Activated T-cell treated with anti-CD3 and anti-CD28 coated beads, Interleukin-2, amount 50 U/mL, for 72 hours (primary cell): Measurements from ENCODE around the gene NFX1. TPM values are rescaled to one million over a fixed set of nuclear protein-coding genes. Genes with fewer than 3 reads are reported as not detected.
"Not testable (repeated sequence)": the region's sequence is repeated elsewhere in the genome, so short reads cannot be mapped to it uniquely, and the experiment has no call there.

Source experiments
- ATAC-seq, 2 donors: fragments of 150-1000 bp; cut with Tn5 transposase; replicated peaks in 1 of 2; 2 replicates each; pipeline ENCODE4 v1.10.0; 2021; ENCODE audit warnings: moderate library complexity in 2 of 2, mild to moderate bottlenecking in 1 of 2
- DNase-seq, 2 donors: peaks; one replicate each; pipeline ENCODE4 v3.0.0; 2021 to 2022; ENCODE audit warnings: mixed read lengths in 1 of 2
- H3K27ac Mint-ChIP-seq: one replicate; pipeline ENCODE4 v1.8.0; 2022; ENCODE audit warnings: mild to moderate bottlenecking, moderate library complexity, mixed read lengths
- H3K27me3 Mint-ChIP-seq: one replicate; pipeline ENCODE4 v1.8.0; 2022; ENCODE audit warnings: low read depth, mixed read lengths
- H3K36me3 Mint-ChIP-seq, 2 donors: one replicate each; pipeline ENCODE4 v1.8.0; 2022; ENCODE audit warnings: mixed read lengths in 2 of 2, mild to moderate bottlenecking in 1 of 2; ENCODE audit not compliant: insufficient read depth in 2 of 2
- H3K4me1 Mint-ChIP-seq: one replicate; pipeline ENCODE4 v1.8.0; 2022; ENCODE audit warnings: low read depth, mixed read lengths
- H3K4me3 Mint-ChIP-seq, 2 donors: one replicate each; pipeline ENCODE4 v1.8.0; 2022; ENCODE audit warnings: mild to moderate bottlenecking in 2 of 2, mixed read lengths in 2 of 2, moderate library complexity in 2 of 2
- H3K9me3 Mint-ChIP-seq, 2 donors: one replicate each; pipeline ENCODE4 v1.8.0; 2022; ENCODE audit warnings: mixed read lengths in 2 of 2
- total RNA-seq, 2 donors: library from RNA; stranded (reverse); gene quantifications; one replicate each; pipeline ENCODE4 v1.2.3, GENCODE V29; 2022

NFX1 gene
- total RNA-seq, 2 donors from 2014 or later, result 31.2 to 40.3 TPM

DNA sequence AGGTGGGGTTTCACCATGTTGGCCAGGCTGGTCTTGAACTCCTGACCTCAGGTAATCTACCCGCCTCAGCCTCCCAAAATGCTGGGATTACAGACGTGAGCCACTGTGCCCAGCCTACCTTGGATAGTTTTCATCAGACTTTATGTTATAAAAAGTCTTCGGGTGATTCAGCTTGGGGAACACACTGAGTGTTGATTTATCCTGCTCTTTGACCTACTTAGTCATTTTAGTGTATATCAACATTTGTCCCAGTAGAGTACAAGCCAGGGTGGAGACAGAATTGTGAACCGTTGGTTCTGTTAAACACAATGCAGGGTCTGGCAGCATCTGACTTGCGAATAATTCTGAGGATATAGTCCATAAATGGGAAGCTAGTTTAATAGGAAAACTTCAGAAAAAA is 39.7 kb downstream of the NFX1 start:
- ATAC-seq, result no peak
- Mint-ChIP-seq H3K36me3 (peaks cover 10 to 20% of the 10 kb centered on the region in 2 donors), H3K9me3 (no peaks in the 10 kb centered on the region), H3K4me3 (no peak overlapping the region), H3K27me3 (no peaks in the 10 kb centered on the region), H3K27ac (no peak overlapping the region), H3K4me1 (no peaks in the 10 kb centered on the region)
- no peak for DNase-seq

DNA sequence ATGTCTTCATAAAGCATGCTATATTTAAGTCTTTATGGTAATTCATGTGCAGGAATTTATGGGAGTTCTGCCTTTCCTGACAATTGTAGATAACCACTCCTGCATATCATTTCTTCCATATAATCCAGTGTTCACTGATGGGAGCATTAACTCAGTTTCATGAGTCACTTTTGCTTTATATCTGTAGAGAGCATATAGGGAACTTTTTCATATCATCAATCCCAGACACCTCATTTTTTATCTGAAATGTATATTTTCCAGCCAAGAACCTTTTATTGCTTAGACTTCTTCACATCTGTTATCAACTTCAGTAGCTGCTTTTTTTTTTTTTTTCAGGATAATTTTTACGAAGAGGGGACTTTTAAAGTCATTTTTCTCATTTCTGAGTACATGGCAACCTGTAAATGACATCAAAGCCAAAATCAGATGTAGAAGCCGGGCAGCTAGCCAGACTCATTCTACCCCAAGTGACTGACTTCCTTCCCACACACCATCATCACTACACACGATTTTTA is 41.1 kb downstream of the NFX1 start:
- H3K36me3 Mint-ChIP-seq, result peaks cover 11 to 23% of the 10 kb centered on the region in 2 donors

DNA sequence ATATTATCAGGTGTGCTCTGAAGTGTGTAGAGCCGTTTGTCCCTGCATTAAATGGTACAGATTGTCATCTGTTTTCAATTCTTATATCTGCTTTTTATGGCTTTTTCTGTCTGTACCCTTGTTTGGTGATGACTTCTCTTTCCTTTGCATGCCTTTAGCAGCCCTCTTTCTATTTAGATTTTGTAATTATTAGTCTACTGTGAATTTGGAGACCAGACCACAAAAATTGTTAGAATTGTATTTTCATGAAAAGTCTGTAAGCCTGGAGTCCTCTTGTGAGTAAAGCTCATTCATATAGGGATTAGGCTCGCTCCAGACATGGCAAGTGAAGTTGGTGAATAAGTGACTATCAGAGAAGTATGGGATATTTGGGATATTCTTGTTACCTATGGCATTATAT is 41.7 kb downstream of the NFX1 start:
- Mint-ChIP-seq H3K27ac (peak overlapping the region; percentile 86), H3K9me3 (no peaks in the 10 kb centered on the region), H3K27me3 (no peaks in the 10 kb centered on the region), H3K36me3 (peaks cover 11 to 24% of the 10 kb centered on the region in 2 donors), H3K4me3 (no peak overlapping the region), H3K4me1 (no peaks in the 10 kb centered on the region)
- no peak for ATAC-seq
- no peak for DNase-seq

More for the DNA sequence above, 41.1 kb downstream of the NFX1 start:
- Mint-ChIP-seq H3K27me3 (no peaks in the 10 kb centered on the region), H3K9me3 (no peaks in the 10 kb centered on the region), H3K4me1 (no peaks in the 10 kb centered on the region), H3K4me3 (no peak overlapping the region), H3K27ac (peak overlapping the region; percentile 25)
- DNase-seq (no peak), ATAC-seq (no peak)

DNA sequence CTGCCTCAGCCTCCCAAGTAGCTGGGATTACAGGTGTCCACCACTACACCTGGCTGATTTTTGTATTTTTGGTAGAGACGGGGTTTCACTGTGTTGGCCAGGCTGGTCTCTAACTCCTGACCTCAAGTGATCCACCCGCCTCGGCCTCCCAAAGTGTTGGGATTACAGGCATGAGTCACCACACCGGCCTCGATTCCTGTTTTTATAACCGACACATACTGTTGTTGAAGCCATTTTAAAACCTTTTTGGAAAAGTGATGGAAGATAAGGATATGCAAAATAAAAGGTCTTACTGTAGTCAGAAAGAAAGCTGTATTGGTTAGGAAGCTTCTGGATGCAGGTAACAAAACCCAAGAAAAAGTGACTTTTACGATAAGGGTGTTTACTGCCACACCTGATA is 42.6 kb downstream of the NFX1 start:
- DNase-seq, H3K27me3 Mint-ChIP-seq, H3K4me1 Mint-ChIP-seq, H3K4me3 Mint-ChIP-seq, H3K9me3 Mint-ChIP-seq, ATAC-seq, H3K27ac Mint-ChIP-seq: not testable (repeated sequence)
- peaks cover 11 to 29% of the 10 kb centered on the region in 2 donors for H3K36me3 Mint-ChIP-seq

DNA sequence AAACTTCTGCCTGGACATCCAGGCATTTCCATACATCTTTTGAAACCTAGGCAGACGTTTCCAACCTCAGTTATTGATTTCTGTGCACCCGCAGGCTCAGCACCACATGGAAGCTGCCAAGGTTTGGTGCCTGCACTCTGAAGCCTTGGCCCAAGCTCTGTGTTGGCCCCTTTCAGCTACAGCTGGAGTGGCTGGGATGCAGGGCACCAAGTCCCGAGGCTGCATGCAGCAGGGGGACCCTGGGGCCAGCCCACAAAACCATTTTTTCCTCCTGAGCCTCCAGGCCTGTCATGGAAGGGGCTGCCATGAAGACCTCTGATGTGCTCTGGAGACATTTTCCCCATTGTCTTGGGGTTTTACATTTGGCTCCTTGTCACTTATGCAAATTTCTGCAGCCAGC is 49.9 kb downstream of the NFX1 start:
- no peaks in the 10 kb centered on the region for H3K27me3 Mint-ChIP-seq
- no peak for DNase-seq
- H3K9me3 Mint-ChIP-seq, result peaks cover 7 to 12% of the 10 kb centered on the region in 2 donors
- ATAC-seq, result no peak
- no peak overlapping the region for H3K27ac Mint-ChIP-seq
- peaks cover 10% of the 10 kb centered on the region for H3K4me1 Mint-ChIP-seq
- no peak overlapping the region for H3K4me3 Mint-ChIP-seq
- peaks cover 28 to 47% of the 10 kb centered on the region in 2 donors for H3K36me3 Mint-ChIP-seq

DNA sequence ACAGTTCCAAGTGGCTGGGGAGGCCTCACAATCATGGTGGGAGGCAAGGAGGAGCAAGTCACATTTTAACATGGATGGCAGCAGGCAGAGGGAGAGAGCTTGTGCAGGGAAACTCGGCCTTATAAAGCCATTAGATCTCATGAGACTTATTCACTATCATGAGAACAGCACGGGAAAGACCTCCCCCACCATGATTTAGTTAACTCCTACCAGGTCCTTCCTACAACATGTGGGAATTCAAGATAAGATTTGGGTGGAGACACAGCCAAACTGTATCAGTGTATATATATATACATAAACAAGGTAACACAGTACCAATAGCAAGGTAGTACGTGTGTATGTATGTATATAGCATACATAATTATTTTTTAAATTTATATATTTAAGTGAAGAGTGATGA is 50.9 kb downstream of the NFX1 start:
- H3K36me3 Mint-ChIP-seq, result peaks cover 29 to 53% of the 10 kb centered on the region in 2 donors
- ATAC-seq, result no peak
- peak overlapping the region; percentile 1 for H3K27ac Mint-ChIP-seq
- peaks cover 7 to 12% of the 10 kb centered on the region in 2 donors for H3K9me3 Mint-ChIP-seq
- H3K4me3 Mint-ChIP-seq, result no peak overlapping the region
- no peaks in the 10 kb centered on the region for H3K27me3 Mint-ChIP-seq
- no peak for DNase-seq
- peaks cover 10% of the 10 kb centered on the region for H3K4me1 Mint-ChIP-seq

DNA sequence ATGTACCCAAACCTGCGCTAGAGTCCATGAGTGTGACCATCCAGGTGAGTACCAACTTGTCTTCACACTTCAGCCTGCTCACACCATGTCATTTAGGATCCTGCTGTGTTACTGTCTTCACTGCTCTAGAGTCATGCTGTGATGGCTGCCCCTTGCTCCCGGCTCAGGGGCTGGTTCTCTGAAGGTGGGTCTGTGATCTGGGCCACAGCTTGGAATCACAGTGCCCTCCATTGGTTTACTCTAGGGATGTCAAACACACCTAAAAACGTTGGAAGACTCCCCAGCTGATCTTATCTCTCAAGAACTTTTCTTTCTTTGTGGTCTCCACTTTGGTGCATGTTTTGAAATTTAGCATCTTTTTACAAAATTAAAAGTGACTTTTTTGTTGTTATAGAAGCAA is 53.8 kb downstream of the NFX1 start:
- H3K27me3 Mint-ChIP-seq, result no peaks in the 10 kb centered on the region
- H3K36me3 Mint-ChIP-seq, result peaks cover 32 to 58% of the 10 kb centered on the region in 2 donors
- no peak for DNase-seq
- peaks cover 6 to 10% of the 10 kb centered on the region in 2 donors for H3K9me3 Mint-ChIP-seq
- ATAC-seq, result no peak
- H3K4me3 Mint-ChIP-seq, result no peak overlapping the region
- peaks cover 10% of the 10 kb centered on the region for H3K4me1 Mint-ChIP-seq
- H3K27ac Mint-ChIP-seq, result no peak overlapping the region

DNA sequence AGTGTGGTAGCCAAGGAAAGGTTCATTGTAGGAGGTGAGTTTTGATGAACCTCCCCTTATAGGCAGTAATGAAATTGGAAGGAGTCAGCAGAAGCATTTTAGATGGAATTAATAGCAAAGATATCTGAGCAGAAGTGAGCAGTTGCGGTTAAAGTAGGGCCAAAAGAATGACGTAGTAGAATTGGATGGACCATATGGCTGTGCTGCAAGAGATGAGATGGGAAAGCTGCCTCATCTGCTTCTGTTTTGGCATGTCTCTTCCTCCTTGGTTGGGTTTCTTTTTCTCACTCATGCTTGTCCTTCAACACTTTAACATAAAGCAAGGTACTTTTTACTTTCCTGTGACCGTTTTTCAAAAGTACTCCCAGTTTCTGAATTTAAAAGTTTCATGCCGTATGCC is 56.2 kb downstream of the NFX1 start:
- Mint-ChIP-seq H3K27me3 (no peaks in the 10 kb centered on the region), H3K36me3 (peaks cover 17 to 41% of the 10 kb centered on the region in 2 donors), H3K4me3 (no peak overlapping the region), H3K4me1 (peaks cover 10% of the 10 kb centered on the region), H3K27ac (peak overlapping the region; percentile 75), H3K9me3 (no peaks in the 10 kb centered on the region)
- DNase-seq (no peak), ATAC-seq (no peak)

DNA sequence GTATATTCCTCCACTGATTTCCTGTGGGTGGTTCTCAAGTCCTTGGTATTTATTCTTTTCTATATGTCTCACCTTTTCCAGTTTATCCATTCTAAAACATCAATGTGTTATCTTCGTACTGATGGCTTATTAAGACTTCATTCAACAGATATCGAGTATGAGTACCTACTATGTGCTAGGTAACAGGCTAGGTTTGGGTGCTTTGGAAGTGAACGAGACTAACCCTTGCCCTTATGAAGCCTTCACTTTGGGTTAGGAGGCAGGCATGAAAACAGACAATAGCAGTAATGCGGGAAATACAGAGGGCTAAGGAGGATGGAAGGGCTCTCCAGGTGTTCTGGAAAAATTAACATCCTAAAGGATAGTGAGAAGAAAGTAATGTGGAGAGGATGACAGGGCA is 58.7 kb downstream of the NFX1 start:
- Mint-ChIP-seq H3K27me3 (no peaks in the 10 kb centered on the region), H3K36me3 (peaks cover 14 to 37% of the 10 kb centered on the region in 2 donors), H3K4me1 (no peaks in the 10 kb centered on the region), H3K27ac (peak overlapping the region; percentile 58), H3K9me3 (no peaks in the 10 kb centered on the region), H3K4me3 (no peak overlapping the region)
- ATAC-seq (no peak), DNase-seq (no peak)

DNA sequence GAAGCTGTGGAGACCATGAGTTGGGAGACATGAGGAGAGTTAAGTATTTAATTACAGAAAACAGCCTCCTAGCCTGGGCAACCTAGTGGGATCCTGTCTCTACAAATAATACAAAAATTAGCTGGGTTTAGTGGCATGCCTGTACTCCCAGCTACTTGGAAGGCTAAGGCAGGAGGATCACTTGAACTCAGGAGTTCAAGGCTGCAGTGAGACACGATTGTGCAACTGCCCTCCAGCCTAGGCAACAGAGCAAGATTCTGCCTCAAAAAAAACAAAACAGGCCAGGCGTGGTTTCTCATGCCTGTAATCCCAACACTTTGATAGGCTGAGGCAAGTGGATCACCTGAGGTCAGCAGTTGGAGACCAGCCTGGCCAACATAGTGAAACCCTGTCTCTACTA is 59.4 kb downstream of the NFX1 start:
- Mint-ChIP-seq H3K36me3 (peaks cover 13 to 35% of the 10 kb centered on the region in 2 donors), H3K27me3 (no peaks in the 10 kb centered on the region), H3K27ac (no peak overlapping the region), H3K9me3 (no peaks in the 10 kb centered on the region), H3K4me1 (no peaks in the 10 kb centered on the region), H3K4me3 (no peak overlapping the region)
- ATAC-seq (no peak), DNase-seq (no peak)

DNA sequence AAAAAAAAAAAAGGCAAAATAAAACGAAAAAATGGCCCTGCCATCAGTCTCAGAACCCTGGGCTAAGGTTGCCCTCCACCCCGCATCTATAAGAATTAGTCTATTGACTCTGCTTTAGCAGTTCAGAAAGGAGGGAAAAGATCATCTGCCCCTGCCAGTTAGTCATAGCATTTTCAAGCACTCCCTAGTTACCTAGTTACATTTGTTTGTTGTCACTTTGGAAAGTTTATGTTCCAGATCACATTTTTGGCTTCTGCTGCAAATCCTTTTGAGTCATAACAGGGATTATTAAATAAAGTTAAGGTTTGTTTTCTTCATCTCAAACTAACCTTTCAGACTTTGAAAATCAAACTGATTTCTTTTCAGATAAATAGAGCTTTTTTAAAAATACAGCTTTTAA is 60.0 kb downstream of the NFX1 start:
- Mint-ChIP-seq H3K4me1 (no peaks in the 10 kb centered on the region), H3K9me3 (no peaks in the 10 kb centered on the region), H3K27ac (no peak overlapping the region), H3K36me3 (peaks cover 13 to 36% of the 10 kb centered on the region in 2 donors), H3K4me3 (no peak overlapping the region), H3K27me3 (no peaks in the 10 kb centered on the region)
- no peak for ATAC-seq
- no peak for DNase-seq

DNA sequence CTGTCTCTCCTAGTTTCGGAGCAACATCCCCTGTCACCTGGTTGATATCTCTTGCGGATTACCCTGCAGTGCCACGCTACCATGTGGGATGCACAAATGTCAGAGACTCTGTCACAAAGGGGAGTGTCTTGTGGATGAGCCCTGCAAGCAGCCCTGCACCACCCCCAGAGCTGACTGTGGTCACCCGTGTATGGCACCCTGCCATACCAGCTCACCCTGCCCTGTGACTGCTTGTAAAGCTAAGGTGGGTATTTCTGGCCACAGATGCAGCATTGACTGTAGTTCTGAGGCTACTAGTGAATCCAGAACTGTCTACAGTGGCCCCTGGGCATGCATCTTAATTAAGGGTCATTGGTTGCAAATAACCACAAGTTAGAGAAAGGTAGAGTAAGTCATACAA is 61.2 kb downstream of the NFX1 start:
- no peaks in the 10 kb centered on the region for H3K9me3 Mint-ChIP-seq
- no peaks in the 10 kb centered on the region for H3K4me1 Mint-ChIP-seq
- H3K4me3 Mint-ChIP-seq, result no peak overlapping the region
- ATAC-seq, result peak; percentile 13 to 16
- peaks cover 8 to 29% of the 10 kb centered on the region in 2 donors for H3K36me3 Mint-ChIP-seq
- H3K27ac Mint-ChIP-seq, result peak overlapping the region; percentile 58
- H3K27me3 Mint-ChIP-seq, result no peaks in the 10 kb centered on the region
- DNase-seq, result peak in 1 of 2 donors; percentile 19

DNA sequence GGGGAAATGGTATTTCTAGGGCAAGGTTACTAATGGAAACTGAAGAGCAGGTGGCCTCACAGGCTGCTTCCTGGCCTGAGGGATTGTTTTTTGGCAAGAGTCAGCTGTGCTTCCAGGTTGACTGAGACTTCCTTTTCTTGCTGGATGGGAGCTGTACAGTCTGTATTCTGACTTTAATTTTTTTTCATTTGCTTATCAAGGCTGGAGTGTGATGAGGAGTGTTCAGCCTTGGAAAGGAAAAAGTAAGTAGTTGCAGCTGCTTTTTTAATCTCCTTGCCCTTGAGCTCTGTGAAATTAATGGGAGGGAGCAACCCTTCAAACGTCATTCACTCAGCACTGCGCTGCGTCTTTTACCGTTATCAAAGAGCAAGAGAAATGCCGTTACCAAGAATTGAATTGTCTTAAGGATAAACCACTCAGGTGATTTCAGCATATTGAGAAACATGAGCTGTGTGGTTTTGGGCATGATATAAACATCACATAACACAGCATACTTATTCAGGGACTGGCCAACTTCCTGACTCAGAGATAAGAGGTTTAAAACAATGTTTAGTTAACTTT is 64.4 kb downstream of the NFX1 start:
- ATAC-seq (peak in 1 of 2 donors; percentile 66), DNase-seq (no peak)
- Mint-ChIP-seq H3K27me3 (no peaks in the 10 kb centered on the region), H3K4me3 (peak overlapping the region in 1 of 2 donors; percentile 22), H3K4me1 (no peaks in the 10 kb centered on the region), H3K36me3 (peaks cover 3 to 16% of the 10 kb centered on the region in 2 donors), H3K9me3 (no peaks in the 10 kb centered on the region), H3K27ac (peak overlapping the region; percentile 86)

DNA sequence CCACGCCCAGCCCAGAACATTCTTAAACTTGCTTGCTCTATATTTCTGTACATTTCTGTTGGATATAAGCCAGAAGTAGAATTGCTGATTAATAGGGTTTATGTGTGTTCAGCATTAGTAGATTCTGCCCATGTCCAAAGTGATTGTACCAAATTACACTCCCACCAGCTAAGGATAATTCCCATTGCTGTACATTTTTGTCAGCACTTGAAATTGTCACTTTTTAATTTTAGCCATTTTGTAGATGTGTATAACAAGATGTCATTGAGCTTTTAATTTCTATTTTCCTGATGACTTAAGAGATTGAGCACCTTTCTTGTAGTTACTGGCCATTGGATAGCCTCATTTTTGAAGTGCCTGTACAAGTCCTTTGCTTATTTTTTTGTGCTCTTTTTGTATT is 65.6 kb downstream of the NFX1 start:
- Mint-ChIP-seq H3K4me1 (no peaks in the 10 kb centered on the region), H3K4me3 (no peak overlapping the region), H3K27ac (no peak overlapping the region), H3K9me3 (no peaks in the 10 kb centered on the region), H3K27me3 (no peaks in the 10 kb centered on the region), H3K36me3 (peaks cover 3 to 16% of the 10 kb centered on the region in 2 donors)
- DNase-seq, result no peak
- no peak for ATAC-seq
